Left lung (tissue), 10 donors: ENCODE results near the gene PTPRN2. TPM values are rescaled to one million over a fixed set of nuclear protein-coding genes. Genes with fewer than 3 reads are reported as not detected.

Source experiments
- ATAC-seq: fragments of 200-7000 bp; cut with Tn5 transposase; one replicate; pipeline ENCODE4 v1.9.1; 2020; ENCODE audit warnings: moderate library complexity
- DNase-seq, 4 donors: peaks; one replicate each; pipeline ENCODE4 v3.0.0-alpha.2; 2013 to 2020
- H3K27ac ChIP-seq, 2 donors: fragments of 200-600 bp; sonication (generic) in 1 of 2; one replicate each; pipeline versions ENCODE4 v1.5.0 to v1.8.0; 2020 to 2021
- H3K27me3 ChIP-seq, 2 donors: fragments of 200-600 bp; sonication (generic) in 1 of 2; one replicate each; pipeline versions ENCODE4 v1.5.0 to v1.8.0; 2020 to 2021
- H3K36me3 ChIP-seq, 2 donors: fragments of 200-600 bp; sonication (generic) in 1 of 2; one replicate each; pipeline versions ENCODE4 v1.5.0 to v1.8.0; 2020 to 2021
- H3K4me1 ChIP-seq, 2 donors: fragments of 200-600 bp; one replicate each; pipeline ENCODE4 v1.8.0; 2021
- H3K4me3 ChIP-seq, 2 donors: fragments of 200-600 bp; sonication (generic) in 1 of 2; one replicate each; pipeline versions ENCODE4 v1.5.0 to v1.8.0; 2020 to 2021; ENCODE audit warnings: mild to moderate bottlenecking in 1 of 2
- H3K9me3 ChIP-seq, 2 donors: fragments of 200-600 bp; sonication (generic) in 1 of 2; one replicate each; pipeline versions ENCODE4 v1.5.0 to v1.8.0; 2020 to 2021
- intact Hi-C, 2 donors: fragments of 100-400 bp; cut with DNase I; formaldehyde crosslinking; loops; one replicate each; pipeline versions ENCODE4 v1.11.2 to v1.14.2; 2022
- polyA plus RNA-seq, 6 donors: library from polyadenylated mRNA; unstranded; fragments of 120-200 nt; gene quantifications; one replicate each; pipeline ENCODE4 v1.2.1, GENCODE V29; 2013; ENCODE audit not compliant: insufficient read length in 6 of 6
- total RNA-seq, 2 donors: library from RNA; stranded (reverse); fragmentation: NEBNext Ultra II Directional; extraction: Animal tissue kit (Norgen Biotek cat#: 25700); gene quantifications; one replicate each; pipeline ENCODE4 v1.2.1, GENCODE V29; 2021
- TF ChIP-seq, protein P1 (sequence below), 2 donors: fragments of 200-600 bp; sonication (generic) in 1 of 2; IDR thresholded peaks; one replicate each; pipeline versions ENCODE4 v1.5.0 to v1.8.0; 2021; ENCODE audit warnings: antibody characterized with exemption in 2 of 2
- donor health status: DM: no; HTN: yes; CAD: no.
- donor health status: DM: no; HTN: no; CAD: no.

PTPRN2 gene
- total and polyA plus RNA-seq, 8 donors, result 4.0 to 7.8 (median 6.8) TPM

DNA sequence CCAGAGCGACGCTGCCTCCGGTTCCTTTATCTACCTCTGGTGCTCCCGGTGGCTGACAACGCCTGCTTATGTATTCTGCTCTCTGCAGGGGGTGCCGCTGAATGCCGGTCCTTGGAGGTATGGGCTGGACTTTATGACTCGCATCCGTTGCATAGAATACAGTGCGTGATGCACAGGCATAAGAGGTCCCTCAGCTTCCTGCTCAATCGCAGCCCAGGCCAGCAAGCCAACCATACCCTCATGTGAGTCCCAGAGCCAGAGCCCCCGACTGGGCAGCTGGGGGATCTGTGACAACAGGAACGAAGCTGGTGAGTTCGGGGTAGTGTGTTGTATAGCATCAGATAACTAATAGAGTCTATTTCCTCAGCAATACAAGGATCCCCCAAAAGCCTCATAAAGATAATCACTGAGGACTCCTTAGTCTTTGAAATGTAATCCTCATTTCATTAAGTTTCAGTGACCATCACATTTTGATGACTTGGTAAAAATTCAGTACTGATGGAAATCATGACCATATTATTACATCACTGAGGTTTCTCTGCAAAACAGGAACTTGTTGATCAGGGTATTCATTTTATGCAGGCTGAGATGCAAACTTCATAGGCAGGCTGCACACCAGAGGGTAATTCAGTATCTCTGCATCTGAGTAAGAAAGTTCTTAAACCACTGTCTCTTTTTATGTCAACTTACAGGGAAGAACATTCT, 607.8 kb downstream of the PTPRN2 start:
- TF ChIP-seq, protein P1, sequence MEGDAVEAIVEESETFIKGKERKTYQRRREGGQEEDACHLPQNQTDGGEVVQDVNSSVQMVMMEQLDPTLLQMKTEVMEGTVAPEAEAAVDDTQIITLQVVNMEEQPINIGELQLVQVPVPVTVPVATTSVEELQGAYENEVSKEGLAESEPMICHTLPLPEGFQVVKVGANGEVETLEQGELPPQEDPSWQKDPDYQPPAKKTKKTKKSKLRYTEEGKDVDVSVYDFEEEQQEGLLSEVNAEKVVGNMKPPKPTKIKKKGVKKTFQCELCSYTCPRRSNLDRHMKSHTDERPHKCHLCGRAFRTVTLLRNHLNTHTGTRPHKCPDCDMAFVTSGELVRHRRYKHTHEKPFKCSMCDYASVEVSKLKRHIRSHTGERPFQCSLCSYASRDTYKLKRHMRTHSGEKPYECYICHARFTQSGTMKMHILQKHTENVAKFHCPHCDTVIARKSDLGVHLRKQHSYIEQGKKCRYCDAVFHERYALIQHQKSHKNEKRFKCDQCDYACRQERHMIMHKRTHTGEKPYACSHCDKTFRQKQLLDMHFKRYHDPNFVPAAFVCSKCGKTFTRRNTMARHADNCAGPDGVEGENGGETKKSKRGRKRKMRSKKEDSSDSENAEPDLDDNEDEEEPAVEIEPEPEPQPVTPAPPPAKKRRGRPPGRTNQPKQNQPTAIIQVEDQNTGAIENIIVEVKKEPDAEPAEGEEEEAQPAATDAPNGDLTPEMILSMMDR (IDR thresholded peaks at IDR 0.05), result no peak
- intact Hi-C loops, result no loop called here
- no peaks in the 10 kb centered on the region for H3K36me3 ChIP-seq
- H3K27me3 ChIP-seq, result peaks cover 0 to 6% of the 10 kb centered on the region in 2 donors
- no peak overlapping the region for H3K4me3 ChIP-seq
- ATAC-seq (no peak), DNase-seq (no peak)
- H3K27ac ChIP-seq, result no peak overlapping the region
- peaks cover 0 to 15% of the 10 kb centered on the region in 2 donors for H3K9me3 ChIP-seq
- no peaks in the 10 kb centered on the region for H3K4me1 ChIP-seq

GRCh38 chr7:157978766-157979165, 608.9 kb downstream of the PTPRN2 start:
- intact Hi-C loops, result no loop called here
- Histone ChIP-seq H3K9me3 (peaks cover 0 to 25% of the 10 kb centered on the region in 2 donors), H3K27me3 (peaks cover 0 to 6% of the 10 kb centered on the region in 2 donors), H3K4me3 (no peak overlapping the region), H3K4me1 (no peaks in the 10 kb centered on the region), H3K36me3 (no peaks in the 10 kb centered on the region), H3K27ac (no peak overlapping the region)
- ATAC-seq, result no peak
- TF ChIP-seq, protein P1 (IDR thresholded peaks at IDR 0.05), result no peak
- DNase-seq, result no peak

DNA sequence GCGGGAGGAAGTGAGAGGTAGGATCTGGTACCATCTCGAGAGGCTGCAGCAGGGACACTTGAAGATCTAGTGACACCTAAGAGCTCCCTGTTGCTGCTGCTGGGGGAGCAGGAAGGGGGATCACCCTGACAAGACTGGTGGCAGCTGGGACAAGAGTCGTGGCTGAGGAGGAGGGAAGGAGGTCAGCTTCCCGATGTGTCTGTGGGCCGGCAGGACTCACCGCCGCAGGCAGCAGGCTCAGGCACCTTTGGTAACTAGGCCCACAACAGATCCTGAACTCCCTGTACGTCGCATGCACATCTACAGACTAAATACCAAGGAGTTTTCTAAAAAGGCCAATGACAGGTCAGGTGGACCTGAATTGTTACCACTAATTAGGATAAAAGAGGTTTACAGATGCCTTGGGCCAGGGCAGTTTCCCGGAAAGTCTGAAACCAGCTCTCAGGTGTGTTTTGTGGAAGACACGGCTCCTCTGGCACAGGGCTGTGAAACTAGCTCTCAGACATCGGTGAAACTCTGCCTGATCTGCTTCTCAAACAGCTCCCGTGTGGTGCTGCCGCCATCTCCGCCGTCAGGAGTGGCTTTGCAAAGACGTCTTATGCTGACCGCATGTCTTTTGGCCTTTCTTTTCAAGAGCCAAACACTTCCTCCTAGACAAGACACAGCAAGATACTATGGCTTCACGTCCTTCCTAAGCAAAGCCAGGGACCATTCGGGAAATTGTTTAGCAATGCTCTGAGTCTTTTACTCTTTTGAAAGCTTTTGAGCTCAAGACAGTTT, 609.7 kb downstream of the PTPRN2 start:
- TF ChIP-seq, protein P1 (IDR thresholded peaks at IDR 0.05), result no peak
- ATAC-seq (no peak), DNase-seq (no peak)
- no peak overlapping the region for H3K27ac ChIP-seq
- intact Hi-C loops, result no loop called here
- no peak overlapping the region for H3K4me3 ChIP-seq
- no peaks in the 10 kb centered on the region for H3K4me1 ChIP-seq
- H3K36me3 ChIP-seq, result no peaks in the 10 kb centered on the region
- H3K9me3 ChIP-seq, result peaks cover 0 to 33% of the 10 kb centered on the region in 2 donors
- peaks cover 0 to 6% of the 10 kb centered on the region in 2 donors for H3K27me3 ChIP-seq

DNA sequence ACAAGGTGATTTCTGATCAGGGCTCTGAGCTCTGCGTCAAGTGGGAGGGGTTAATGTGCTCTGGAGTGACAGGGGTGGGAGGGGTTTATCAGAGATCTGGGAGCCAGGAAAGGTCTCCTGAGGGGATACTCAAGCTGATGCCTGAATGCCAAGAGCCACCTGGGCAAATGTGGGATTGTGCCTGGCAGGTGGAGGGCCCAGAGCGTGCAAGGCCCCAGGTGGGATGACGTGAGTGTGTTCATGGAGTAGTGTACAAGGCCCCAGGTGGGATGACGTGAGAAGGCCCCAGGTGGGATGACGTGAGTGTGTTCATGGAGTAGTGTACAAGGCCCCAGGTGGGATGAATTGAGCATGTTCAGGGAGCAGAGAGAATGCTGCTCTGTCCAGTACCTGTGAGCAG, 610.3 kb downstream of the PTPRN2 start:
- no peaks in the 10 kb centered on the region for H3K4me1 ChIP-seq
- no peaks in the 10 kb centered on the region for H3K36me3 ChIP-seq
- ATAC-seq, result no peak
- TF ChIP-seq, protein P1 (IDR thresholded peaks at IDR 0.05), result no peak
- H3K27ac ChIP-seq, result no peak overlapping the region
- no peak for DNase-seq
- peaks cover 0 to 6% of the 10 kb centered on the region in 2 donors for H3K27me3 ChIP-seq
- H3K9me3 ChIP-seq, result peaks cover 0 to 36% of the 10 kb centered on the region in 2 donors
- intact Hi-C loops, result no loop called here
- no peak overlapping the region for H3K4me3 ChIP-seq

DNA sequence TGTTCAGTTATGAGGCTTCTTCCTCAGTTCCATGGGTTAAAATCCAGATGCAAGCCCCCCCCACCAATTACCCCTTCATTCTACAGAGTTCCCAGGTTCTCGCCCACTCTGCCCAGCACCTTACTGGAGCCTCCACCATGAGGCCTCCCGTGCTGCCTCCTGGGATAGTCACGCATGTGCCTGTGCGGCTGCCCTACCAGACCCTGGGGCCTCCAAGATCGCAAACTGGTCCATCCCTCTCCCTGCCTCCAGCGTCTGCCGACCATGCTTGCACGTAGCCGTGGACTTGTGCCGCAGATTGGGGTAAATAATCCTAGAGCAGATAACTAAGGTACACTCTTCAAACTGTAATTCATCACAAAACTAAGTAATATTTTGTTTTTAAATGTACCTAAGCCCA, 611.2 kb downstream of the PTPRN2 start:
- Histone ChIP-seq H3K27me3 (peaks cover 0 to 6% of the 10 kb centered on the region in 2 donors), H3K4me1 (no peaks in the 10 kb centered on the region), H3K9me3 (peaks cover 0 to 40% of the 10 kb centered on the region in 2 donors), H3K4me3 (no peak overlapping the region), H3K36me3 (no peaks in the 10 kb centered on the region), H3K27ac (no peak overlapping the region)
- DNase-seq, result no peak
- TF ChIP-seq, protein P1 (IDR thresholded peaks at IDR 0.05), result no peak
- intact Hi-C loops, result no loop called here
- ATAC-seq, result no peak
